Immature natural killer cell (primary cell): ENCODE measurements around the gene PRKG1. TPM values are rescaled to one million over a fixed set of nuclear protein-coding genes. Genes with fewer than 3 reads are reported as not detected.
"Not testable (repeated sequence)": the region's sequence is repeated elsewhere in the genome, so short reads cannot be mapped to it uniquely, and the experiment has no call there.

Experiments
- DNase-seq, 3 donors: peaks; one replicate each; pipeline ENCODE4 v3.0.0; 2022; ENCODE audit warnings: mixed read lengths in 1 of 3
- H3K27ac Mint-ChIP-seq, 6 donors: one replicate each; pipeline ENCODE4 v1.8.0; 2020; ENCODE audit warnings: mixed read lengths in 6 of 6, mild to moderate bottlenecking in 5 of 6, inconsistent platforms in 4 of 6, moderate library complexity in 3 of 6
- H3K27me3 Mint-ChIP-seq, 3 donors: one replicate each; pipeline ENCODE4 v1.8.0; 2020 to 2021; ENCODE audit warnings: low read depth in 3 of 3, mild to moderate bottlenecking in 3 of 3, mixed read lengths in 3 of 3, moderate library complexity in 3 of 3, inconsistent platforms in 1 of 3
- H3K36me3 Mint-ChIP-seq, 3 donors: one replicate each; pipeline ENCODE4 v1.8.0; 2020; ENCODE audit warnings: mixed read lengths in 3 of 3, inconsistent platforms in 2 of 3, mild to moderate bottlenecking in 2 of 3
- H3K4me1 Mint-ChIP-seq, 2 donors: one replicate each; pipeline ENCODE4 v1.8.0; 2020; ENCODE audit warnings: inconsistent platforms in 2 of 2, mild to moderate bottlenecking in 2 of 2, mixed read lengths in 2 of 2, moderate library complexity in 1 of 2
- H3K4me3 Mint-ChIP-seq, 5 donors: one replicate each; pipeline ENCODE4 v1.8.0; 2020; ENCODE audit warnings: mild to moderate bottlenecking in 5 of 5, mixed read lengths in 5 of 5, inconsistent platforms in 3 of 5, moderate library complexity in 3 of 5
- H3K9me3 Mint-ChIP-seq, 6 donors: one replicate each; pipeline ENCODE4 v1.8.0; 2020; ENCODE audit warnings: mild to moderate bottlenecking in 6 of 6, mixed read lengths in 6 of 6, inconsistent platforms in 4 of 6, moderate library complexity in 3 of 6
- polyA plus RNA-seq, 3 donors: library from polyadenylated mRNA; unstranded; fragments of 300-500 nt; fragmentation: Illumina TruSeq; gene quantifications; one replicate each; pipeline ENCODE4 v1.2.3, GENCODE V29; 2021

Gene PRKG1
- polyA plus RNA-seq, 3 donors from 2014 or later, result 0.46 TPM; not detected in 2

- no peak overlapping the region for H3K27ac Mint-ChIP-seq
- no peaks in the 10 kb centered on the region for H3K4me1 Mint-ChIP-seq
- H3K9me3 Mint-ChIP-seq, result peaks cover 0 to 4% (median under 1%) of the 10 kb centered on the region in 6 donors
- H3K27me3 Mint-ChIP-seq, result peaks cover 0 to 2% (median 0%) of the 10 kb centered on the region in 3 donors
- no peak overlapping the region for H3K4me3 Mint-ChIP-seq
- DNase-seq, result no peak
- H3K36me3 Mint-ChIP-seq, result no peaks in the 10 kb centered on the region
Measured at GRCh38 chr10:51144161-51144781, 70.0 kb downstream of the PRKG1 start.

- no peak overlapping the region for H3K4me3 Mint-ChIP-seq
- no peaks in the 10 kb centered on the region for H3K36me3 Mint-ChIP-seq
- no peaks in the 10 kb centered on the region for H3K4me1 Mint-ChIP-seq
- H3K9me3 Mint-ChIP-seq, result peaks cover 0 to 4% (median under 1%) of the 10 kb centered on the region in 6 donors
- no peak for DNase-seq
- H3K27ac Mint-ChIP-seq, result no peak overlapping the region
- peaks cover 0 to 2% (median 0%) of the 10 kb centered on the region in 3 donors for H3K27me3 Mint-ChIP-seq
Measured at GRCh38 chr10:51145375-51145774, 71.1 kb downstream of the PRKG1 start.

GRCh38 chr10:51147644-51148399, 73.5 kb downstream of the PRKG1 start:
- Mint-ChIP-seq H3K4me3 (no peak overlapping the region), H3K27me3 (peaks cover 0 to 2% (median 0%) of the 10 kb centered on the region in 3 donors), H3K4me1 (no peaks in the 10 kb centered on the region), H3K36me3 (no peaks in the 10 kb centered on the region), H3K27ac (no peak overlapping the region), H3K9me3 (peaks cover 0 to 4% (median under 1%) of the 10 kb centered on the region in 6 donors)
- no peak for DNase-seq

GRCh38 chr10:51156926-51157325, 82.6 kb downstream of the PRKG1 start:
- DNase-seq, result no peak
- Mint-ChIP-seq H3K27ac (no peak overlapping the region), H3K4me1 (no peaks in the 10 kb centered on the region), H3K4me3 (no peak overlapping the region), H3K27me3 (no peaks in the 10 kb centered on the region), H3K9me3 (no peaks in the 10 kb centered on the region), H3K36me3 (no peaks in the 10 kb centered on the region)

DNA sequence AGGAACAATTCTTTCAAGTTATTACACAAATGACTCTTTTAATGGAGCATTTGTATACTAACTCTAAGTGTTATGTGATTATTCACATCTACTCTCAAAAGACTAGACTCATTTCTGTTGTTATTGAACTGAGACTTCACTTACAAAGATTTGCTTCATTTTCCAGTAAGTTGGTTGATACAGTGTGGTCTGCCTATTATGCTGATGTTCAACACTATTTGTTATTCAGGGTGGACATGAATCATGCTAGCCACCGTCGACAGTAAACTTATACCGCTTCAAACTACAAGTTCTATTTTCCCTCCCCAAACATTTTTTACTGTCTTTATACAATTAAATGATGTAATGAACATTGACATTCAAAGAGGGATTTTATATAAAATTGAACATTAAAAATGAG, 84.5 kb downstream of the PRKG1 start:
- no peak overlapping the region for H3K27ac Mint-ChIP-seq
- no peaks in the 10 kb centered on the region for H3K4me1 Mint-ChIP-seq
- H3K4me3 Mint-ChIP-seq, result no peak overlapping the region
- H3K9me3 Mint-ChIP-seq, result peaks cover 0 to 3% (median 0%) of the 10 kb centered on the region in 6 donors
- H3K36me3 Mint-ChIP-seq, result no peaks in the 10 kb centered on the region
- no peak for DNase-seq
- no peaks in the 10 kb centered on the region for H3K27me3 Mint-ChIP-seq

DNA sequence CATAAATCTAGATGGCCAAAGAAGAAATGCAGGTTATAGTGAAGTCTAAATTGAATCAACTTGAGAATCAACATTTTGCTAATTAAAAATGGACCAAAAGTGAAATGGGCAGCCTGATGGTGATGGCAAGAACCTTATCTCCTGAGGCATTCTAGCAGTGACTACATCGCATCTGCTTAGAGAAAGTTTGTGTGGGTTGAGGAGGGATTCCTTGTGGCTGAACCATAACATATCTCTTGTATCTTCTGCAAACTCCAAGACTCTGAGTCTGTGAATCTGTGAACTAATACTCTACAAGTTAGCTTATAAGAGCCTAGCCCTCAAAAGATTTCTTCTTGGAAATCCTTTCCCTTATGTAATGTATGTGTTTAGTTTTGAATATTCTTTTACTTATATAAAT, 85.6 kb downstream of the PRKG1 start:
- H3K4me3 Mint-ChIP-seq, result no peak overlapping the region

DNA sequence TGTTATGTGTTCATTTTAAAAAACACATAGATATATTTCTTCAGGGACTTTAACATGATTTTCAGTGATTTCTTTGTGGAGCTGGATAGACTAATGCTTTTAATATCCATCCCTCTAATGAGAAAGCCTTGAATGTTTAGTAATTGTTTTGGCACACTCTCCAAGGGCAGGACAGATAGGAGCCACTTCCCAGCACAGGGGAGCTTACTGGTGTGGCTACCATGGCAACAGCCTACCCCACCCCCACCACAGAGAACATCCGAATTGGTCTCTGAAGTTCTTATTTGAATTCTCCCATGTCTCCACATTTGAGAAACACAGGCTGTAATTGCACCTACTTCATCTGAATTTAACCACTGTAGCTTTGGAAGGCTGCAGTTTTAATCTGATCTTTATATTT, 87.7 kb downstream of the PRKG1 start:
- Mint-ChIP-seq H3K4me1 (no peaks in the 10 kb centered on the region), H3K27me3 (no peaks in the 10 kb centered on the region), H3K4me3 (no peak overlapping the region), H3K27ac (no peak overlapping the region), H3K9me3 (peaks cover 0 to 3% (median 0%) of the 10 kb centered on the region in 6 donors), H3K36me3 (no peaks in the 10 kb centered on the region)
- DNase-seq, result no peak

More for the DNA sequence above, 85.6 kb downstream of the PRKG1 start:
- no peaks in the 10 kb centered on the region for H3K36me3 Mint-ChIP-seq
- DNase-seq, result no peak
- H3K9me3 Mint-ChIP-seq, result peaks cover 0 to 3% (median 0%) of the 10 kb centered on the region in 6 donors
- no peaks in the 10 kb centered on the region for H3K27me3 Mint-ChIP-seq
- no peak overlapping the region for H3K27ac Mint-ChIP-seq
- H3K4me1 Mint-ChIP-seq, result no peaks in the 10 kb centered on the region

- not testable (repeated sequence) for H3K4me3 Mint-ChIP-seq, H3K27ac Mint-ChIP-seq, H3K36me3 Mint-ChIP-seq, H3K27me3 Mint-ChIP-seq, H3K9me3 Mint-ChIP-seq, DNase-seq, H3K4me1 Mint-ChIP-seq
Measured at GRCh38 chr10:51163380-51164049, 89.2 kb downstream of the PRKG1 start.

- Mint-ChIP-seq H3K4me1 (no peaks in the 10 kb centered on the region), H3K36me3 (no peaks in the 10 kb centered on the region), H3K27me3 (peaks cover 0 to 2% (median 1%) of the 10 kb centered on the region in 3 donors), H3K27ac (no peak overlapping the region), H3K4me3 (no peak overlapping the region), H3K9me3 (peaks cover 0 to 2% (median 0%) of the 10 kb centered on the region in 6 donors)
- DNase-seq, result no peak
Measured at GRCh38 chr10:51168086-51168815, 94.0 kb downstream of the PRKG1 start.

- DNase-seq, result no peak
- no peak overlapping the region for H3K4me3 Mint-ChIP-seq
- peaks cover 0 to 2% (median 1%) of the 10 kb centered on the region in 3 donors for H3K27me3 Mint-ChIP-seq
Measured at GRCh38 chr10:51169111-51169510, 94.8 kb downstream of the PRKG1 start.

DNA sequence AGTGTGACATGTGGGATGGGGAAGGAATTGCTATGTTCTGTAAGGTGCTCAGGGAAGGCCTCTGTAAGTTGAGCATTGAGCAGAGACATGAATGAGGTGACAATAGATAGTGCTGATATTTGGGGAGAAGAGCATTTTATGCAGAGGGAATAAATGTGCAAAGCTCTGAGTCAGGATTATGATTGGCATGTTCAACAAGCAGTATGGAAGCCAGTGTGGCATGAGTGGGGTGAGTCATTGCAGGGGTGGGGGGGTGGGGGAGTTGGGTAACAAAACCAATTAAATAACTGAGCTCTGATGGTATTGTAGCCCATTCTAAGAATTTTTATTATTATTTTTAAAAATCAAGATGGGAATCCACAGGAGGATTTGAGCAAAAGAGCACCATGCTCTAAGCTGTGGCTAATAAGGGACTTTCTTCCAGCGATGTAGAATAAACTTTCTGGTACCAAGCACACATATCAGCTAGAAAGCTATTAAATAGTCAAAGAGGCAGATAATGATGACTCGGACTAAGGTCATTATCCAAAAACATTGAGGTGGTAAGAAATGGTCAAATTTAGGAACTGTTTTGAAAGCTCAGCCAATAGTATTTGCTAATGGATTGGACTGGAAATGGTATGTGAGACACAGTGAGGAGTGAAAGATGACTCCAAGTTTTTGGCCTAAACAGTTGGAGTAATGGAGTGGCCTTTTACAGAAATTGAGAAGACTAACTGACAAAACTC, 96.4 kb downstream of the PRKG1 start:
- Mint-ChIP-seq H3K27me3 (peaks cover 0 to 2% (median 1%) of the 10 kb centered on the region in 3 donors), H3K4me3 (no peak overlapping the region), H3K9me3 (peaks cover 0 to 2% (median 0%) of the 10 kb centered on the region in 6 donors), H3K4me1 (no peaks in the 10 kb centered on the region), H3K27ac (no peak overlapping the region), H3K36me3 (no peaks in the 10 kb centered on the region)
- no peak for DNase-seq

More at GRCh38 chr10:51169111-51169510, 94.8 kb downstream of the PRKG1 start:
- no peak overlapping the region for H3K27ac Mint-ChIP-seq
- no peaks in the 10 kb centered on the region for H3K4me1 Mint-ChIP-seq
- peaks cover 0 to 2% (median 0%) of the 10 kb centered on the region in 6 donors for H3K9me3 Mint-ChIP-seq
- H3K36me3 Mint-ChIP-seq, result no peaks in the 10 kb centered on the region

- H3K9me3 Mint-ChIP-seq, result peaks cover 0 to 2% (median 0%) of the 10 kb centered on the region in 6 donors
- no peak overlapping the region for H3K27ac Mint-ChIP-seq
Measured at GRCh38 chr10:51171946-51172345, 97.7 kb downstream of the PRKG1 start.

More at GRCh38 chr10:51171946-51172345, 97.7 kb downstream of the PRKG1 start:
- no peak for DNase-seq
- H3K4me3 Mint-ChIP-seq, result no peak overlapping the region
- H3K36me3 Mint-ChIP-seq, result no peaks in the 10 kb centered on the region
- no peaks in the 10 kb centered on the region for H3K4me1 Mint-ChIP-seq
- H3K27me3 Mint-ChIP-seq, result peaks cover 0 to 2% (median 1%) of the 10 kb centered on the region in 3 donors
